GM12873 (cell line): Measurements from ENCODE around the gene NCK1.

ENCODE experiments used
- TF ChIP-seq, protein P1 (sequence below): IDR thresholded peaks from 2 replicates; pipeline ENCODE4 v1.5.1; 2012; ENCODE audit warnings: low read depth, mild to moderate bottlenecking, moderate library complexity, low read length, control low read depth; ENCODE audit not compliant: insufficient read depth; ENCODE audit errors: missing control alignments

NCK1 gene

GRCh38 chr3:136954251-136954650, 92.2 kb downstream of the NCK1 start:
- TF ChIP-seq, protein P1, sequence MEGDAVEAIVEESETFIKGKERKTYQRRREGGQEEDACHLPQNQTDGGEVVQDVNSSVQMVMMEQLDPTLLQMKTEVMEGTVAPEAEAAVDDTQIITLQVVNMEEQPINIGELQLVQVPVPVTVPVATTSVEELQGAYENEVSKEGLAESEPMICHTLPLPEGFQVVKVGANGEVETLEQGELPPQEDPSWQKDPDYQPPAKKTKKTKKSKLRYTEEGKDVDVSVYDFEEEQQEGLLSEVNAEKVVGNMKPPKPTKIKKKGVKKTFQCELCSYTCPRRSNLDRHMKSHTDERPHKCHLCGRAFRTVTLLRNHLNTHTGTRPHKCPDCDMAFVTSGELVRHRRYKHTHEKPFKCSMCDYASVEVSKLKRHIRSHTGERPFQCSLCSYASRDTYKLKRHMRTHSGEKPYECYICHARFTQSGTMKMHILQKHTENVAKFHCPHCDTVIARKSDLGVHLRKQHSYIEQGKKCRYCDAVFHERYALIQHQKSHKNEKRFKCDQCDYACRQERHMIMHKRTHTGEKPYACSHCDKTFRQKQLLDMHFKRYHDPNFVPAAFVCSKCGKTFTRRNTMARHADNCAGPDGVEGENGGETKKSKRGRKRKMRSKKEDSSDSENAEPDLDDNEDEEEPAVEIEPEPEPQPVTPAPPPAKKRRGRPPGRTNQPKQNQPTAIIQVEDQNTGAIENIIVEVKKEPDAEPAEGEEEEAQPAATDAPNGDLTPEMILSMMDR, result no peak

DNA sequence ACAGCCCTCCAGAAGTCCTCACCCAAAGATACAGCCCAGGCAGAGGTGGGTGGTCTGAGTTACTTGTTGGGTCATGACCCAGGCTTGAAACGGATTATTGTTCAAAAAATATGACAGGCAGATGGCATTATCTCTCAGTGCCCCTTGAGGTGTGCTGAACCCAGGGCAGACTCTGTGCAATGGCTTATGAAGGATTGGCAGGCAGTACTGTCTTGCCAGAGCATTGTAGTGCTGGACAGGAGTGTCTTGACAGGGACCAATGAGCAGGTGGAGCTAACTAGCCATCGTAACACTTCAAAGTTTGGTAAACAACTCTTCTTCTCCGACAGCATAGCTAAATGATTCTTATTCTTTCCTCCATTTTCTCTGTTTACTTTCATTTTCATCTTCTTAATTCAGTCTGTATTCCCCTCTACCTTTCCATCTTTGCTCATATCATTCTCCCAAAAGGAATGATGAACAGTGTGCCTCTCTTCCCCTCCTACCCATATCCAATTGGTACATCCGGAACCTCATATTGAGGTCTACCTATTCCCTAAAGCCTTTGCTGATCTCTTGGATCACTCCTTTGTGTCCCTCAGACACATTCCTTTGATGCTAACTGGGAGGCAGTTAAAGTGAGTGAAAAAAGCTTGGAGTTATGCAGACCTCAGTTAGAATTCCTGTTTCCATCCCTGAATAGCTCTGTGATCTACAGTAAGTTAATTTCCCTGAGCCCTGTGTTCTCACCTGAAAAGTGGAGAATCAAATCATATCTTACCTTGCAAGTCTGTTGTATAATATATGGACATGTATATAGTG, 93.2 kb downstream of the NCK1 start:
- TF ChIP-seq, protein P1, result no peak

DNA sequence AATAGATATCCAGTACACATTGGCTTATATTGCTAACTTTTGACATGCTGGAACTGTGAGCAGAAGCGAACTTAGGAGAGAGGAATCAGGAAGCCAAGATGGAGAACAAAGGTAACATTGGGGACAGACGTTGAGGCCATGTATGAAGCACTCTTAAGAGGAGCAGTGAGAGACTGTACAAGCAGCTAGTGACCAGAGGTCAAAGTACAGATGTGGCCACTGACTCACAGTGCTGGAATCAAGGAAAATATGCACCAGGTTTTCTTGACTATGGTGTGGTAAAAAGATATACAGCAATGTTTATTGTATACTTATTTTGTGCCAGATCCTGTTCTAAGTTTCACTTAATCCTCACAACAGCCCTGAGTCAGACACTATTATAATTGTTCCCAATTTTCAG, 93.8 kb downstream of the NCK1 start:
- TF ChIP-seq, protein P1, result no peak

GRCh38 chr3:136956971-136957370, 95.0 kb downstream of the NCK1 start:
- TF ChIP-seq, protein P1, result no peak

GRCh38 chr3:136957751-136958288, 95.8 kb downstream of the NCK1 start, which contains the start of gene IL20RB:
Gene IL20RB, plus strand, starts transcription at chr3:136957983. Its CDS starts 131 bp downstream, at chr3:136958114.
- TF ChIP-seq, protein P1, result no peak

DNA sequence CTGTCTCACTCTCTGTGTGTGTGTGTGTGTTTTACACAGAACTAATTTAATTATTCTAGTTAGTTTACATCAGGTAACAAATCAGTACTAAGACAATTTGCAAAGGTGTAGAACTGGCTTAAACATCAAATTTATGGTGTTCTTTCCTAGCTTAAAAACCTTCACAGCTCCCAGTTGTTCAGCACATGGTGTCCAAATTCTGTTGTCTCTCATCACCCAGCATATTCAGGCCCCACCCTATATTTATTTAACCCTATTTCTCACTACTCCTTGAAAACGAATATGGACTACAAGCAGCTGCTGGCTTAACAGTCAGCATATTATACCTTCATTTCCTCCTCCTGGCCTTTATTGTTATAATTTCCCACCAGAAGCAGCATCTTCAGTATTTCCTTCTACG, 96.9 kb downstream of the NCK1 start:
- TF ChIP-seq, protein P1, result no peak

GRCh38 chr3:136959599-136959998, 97.6 kb downstream of the NCK1 start:
- TF ChIP-seq, protein P1, result no peak
